Panc1 (cell line): ENCODE results near the gene GRIN2D. TPM values are rescaled to one million over a fixed set of nuclear protein-coding genes. Genes with fewer than 3 reads are reported as not detected.

Experiments
- ATAC-seq: fragments of 200-7000 bp; cut with Tn5 transposase; 2 replicates; pipeline ENCODE4 v1.9.1; 2020; ENCODE audit warnings: mild to moderate bottlenecking, moderate library complexity
- BruUV-seq: library from RNA; stranded (reverse); fragments of 400-500 nt; replicated peaks from 2 replicates; lab custom pipeline; 2021; lab: Mats Ljungman, UMichigan
- CTCF ChIA-PET: fragments of 300-600 bp; sonication (Branson Sonifier 250); formaldehyde crosslinking; loops from one replicate; lab custom pipeline; 2022; ENCODE audit warnings: antibody characterized with exemption; lab: Charles Lee
- POLR2A ChIA-PET: fragments of 300-600 bp; sonication (Branson Sonifier 250); formaldehyde crosslinking; loops from one replicate; lab custom pipeline; 2022; ENCODE audit warnings: antibody characterized with exemption; lab: Charles Lee
- DNase-seq: peaks from one replicate; pipeline ENCODE4 v3.0.0-alpha.2; 2010; ENCODE audit warnings: low read depth, low spot score
- H3K27ac ChIP-seq: 2 replicates; pipeline ENCODE4 v1.5.1; 2011; ENCODE audit warnings: mild to moderate bottlenecking, low read length, inconsistent platforms
- H3K27me3 ChIP-seq: fragments of 200-500 bp; sonication (Bioruptor generic); 2 replicates; pipeline ENCODE4 v1.6.0; 2014; ENCODE audit warnings: low read length, inconsistent platforms; ENCODE audit not compliant: control insufficient read depth, insufficient read depth
- H3K36me3 ChIP-seq: fragments of 200-500 bp; sonication (Bioruptor generic); 2 replicates; pipeline ENCODE4 v1.5.1; 2014; ENCODE audit warnings: inconsistent platforms, mild to moderate bottlenecking, low read length, moderate library complexity; ENCODE audit not compliant: control insufficient read depth, insufficient read depth
- H3K4me1 ChIP-seq: 2 replicates; pipeline ENCODE4 v1.5.1; 2011; ENCODE audit warnings: inconsistent platforms, mild to moderate bottlenecking, low read length, moderate library complexity; ENCODE audit not compliant: control insufficient read depth, insufficient read depth
- H3K4me3 ChIP-seq, 2 experiments: 2 replicates each; pipeline ENCODE4 v1.5.1; 2011 to 2012; ENCODE audit warnings: low read depth in 2 of 2, low read length in 2 of 2, mild to moderate bottlenecking in 2 of 2, inconsistent platforms in 1 of 2, moderate library complexity in 1 of 2
- H3K9me3 ChIP-seq: fragments of 200-500 bp; sonication (Bioruptor generic); 2 replicates; pipeline ENCODE4 v1.5.1; 2014; ENCODE audit warnings: low read depth, mild to moderate bottlenecking, inconsistent platforms, low read length, moderate library complexity; ENCODE audit not compliant: control insufficient read depth, insufficient read depth
- CTCF ChIP-seq: fragments of 450-650 bp; IDR thresholded peaks from 2 replicates; pipeline ENCODE4 v1.5.1; 2017; ENCODE audit warnings: mild to moderate bottlenecking
- POLR2AphosphoS5 ChIP-seq: IDR thresholded peaks from 2 replicates; pipeline ENCODE4 v1.6.1; 2012; ENCODE audit warnings: mild to moderate bottlenecking, low read depth, low read length, moderate library complexity
- REST ChIP-seq, 2 experiments: IDR thresholded peaks; 2 replicates each; pipeline ENCODE4 v1.6.1; 2011 to 2012; ENCODE audit warnings: low read depth in 2 of 2, control low read depth in 1 of 2, low read length in 1 of 2, mild to moderate bottlenecking in 1 of 2, moderate library complexity in 1 of 2; ENCODE audit not compliant: insufficient read depth in 1 of 2
- SIN3A ChIP-seq: IDR thresholded peaks from 2 replicates; pipeline ENCODE4 v1.6.1; 2012; ENCODE audit warnings: low read depth, mild to moderate bottlenecking, low read length, moderate library complexity, borderline replicate concordance; ENCODE audit not compliant: insufficient read depth
- TCF7L2 ChIP-seq: IDR thresholded peaks from 2 replicates; pipeline ENCODE4 v1.6.1; 2011; ENCODE audit warnings: mild to moderate bottlenecking, low read depth, low read length, inconsistent platforms
- in situ Hi-C: cut with HindIII; loops from 2 replicates; pipeline ENCODE4 v1.10.0; 2016; ENCODE audit warnings: low sequenced_read_pairs, low pct_unique_long_range_greater_than_20kb
- intact Hi-C: fragments of 100-400 bp; cut with micrococcal nuclease; formaldehyde crosslinking; loops from one replicate; pipeline ENCODE4 v1.10.0; 2022; ENCODE audit not compliant: unreplicated experiment
- total RNA-seq: library from RNA; stranded (reverse); gene quantifications from one replicate; pipeline ENCODE4 v1.2.1, GENCODE V29; 2021; ENCODE audit not compliant: unreplicated experiment

Gene GRIN2D
- total RNA-seq, 1 experiment from 2014 or later, result 6.2 TPM

- Histone ChIP-seq H3K27me3 (no peaks in the 10 kb centered on the region), H3K27ac (no peak overlapping the region), H3K9me3 (no peaks in the 10 kb centered on the region), H3K4me3 (no peak overlapping the region), H3K36me3 (peaks cover 16% of the 10 kb centered on the region), H3K4me1 (no peaks in the 10 kb centered on the region)
- DNase-seq, result no peak
- TF ChIP-seq POLR2AphosphoS5, result no peak
- TF ChIP-seq SIN3A, result no peak
- TF ChIP-seq CTCF, result no peak
- no peak for TF ChIP-seq REST (IDR thresholded peaks at IDR 0.05; ENCODE audit: insufficient read depth in 1 of 2, low read depth in 2 of 2, low read length in 1 of 2)
- TF ChIP-seq TCF7L2, result no peak
- BruUV-seq, result no TSS peak
- ChIA-PET CTCF (interaction anchor here (0.7 kb wide), 1 partner anchor 1960 kb away, joined by 14 read pairs; no protein-coding TSS in a partner anchor), POLR2A (interaction anchor here (0.6 to 0.7 kb wide), 2 partner anchors 63 to 233 kb away, joined by 3 to 4 read pairs; no protein-coding TSS in a partner anchor)
- in situ Hi-C loops, result no loop called here
- intact Hi-C loops, result no loop called here
- no peak for ATAC-seq
Observed at GRCh38 chr19:48386981-48387380, 6.5 kb upstream of the GRIN2D start.

GRCh38 chr19:48390188-48391099, 3.0 kb upstream of the GRIN2D start:
- in situ Hi-C loops, result no loop called here
- ChIA-PET POLR2A (interaction anchor here (0.6 kb wide), 1 partner anchor 448 kb away, joined by 3 read pairs; no protein-coding TSS in a partner anchor), CTCF (interaction anchor here (0.5 to 0.8 kb wide), 3 partner anchors 16 to 149 kb away, joined by 3 to 15 read pairs (median 5); no protein-coding TSS in a partner anchor)
- peaks cover 16% of the 10 kb centered on the region for H3K36me3 ChIP-seq
- ATAC-seq (peak; percentile 61), DNase-seq (no peak)
- H3K27me3 ChIP-seq, result no peaks in the 10 kb centered on the region
- intact Hi-C loops, result no loop called here
- TF ChIP-seq SIN3A (no peak), POLR2AphosphoS5 (no peak), REST (IDR thresholded peaks at IDR 0.05; ENCODE audit: insufficient read depth in 1 of 2, low read depth in 2 of 2, low read length in 1 of 2) (no peak), TCF7L2 (no peak), CTCF (no peak; the same call in 1 of the 2 replicates)
- BruUV-seq, result no TSS peak
- no peaks in the 10 kb centered on the region for H3K9me3 ChIP-seq
- peaks cover 12% of the 10 kb centered on the region for H3K4me1 ChIP-seq
- peak overlapping the region; percentile 86 to 87 for H3K4me3 ChIP-seq
- peak overlapping the region; percentile 88 for H3K27ac ChIP-seq
